Measurements from ENCODE around the gene PALLD. TPM values are rescaled to one million over a fixed set of nuclear protein-coding genes. Genes with fewer than 3 reads are reported as not detected.

PALLD gene
- total RNA-seq, 1 donor from 2014 or later, result 85.7 TPM

DNA sequence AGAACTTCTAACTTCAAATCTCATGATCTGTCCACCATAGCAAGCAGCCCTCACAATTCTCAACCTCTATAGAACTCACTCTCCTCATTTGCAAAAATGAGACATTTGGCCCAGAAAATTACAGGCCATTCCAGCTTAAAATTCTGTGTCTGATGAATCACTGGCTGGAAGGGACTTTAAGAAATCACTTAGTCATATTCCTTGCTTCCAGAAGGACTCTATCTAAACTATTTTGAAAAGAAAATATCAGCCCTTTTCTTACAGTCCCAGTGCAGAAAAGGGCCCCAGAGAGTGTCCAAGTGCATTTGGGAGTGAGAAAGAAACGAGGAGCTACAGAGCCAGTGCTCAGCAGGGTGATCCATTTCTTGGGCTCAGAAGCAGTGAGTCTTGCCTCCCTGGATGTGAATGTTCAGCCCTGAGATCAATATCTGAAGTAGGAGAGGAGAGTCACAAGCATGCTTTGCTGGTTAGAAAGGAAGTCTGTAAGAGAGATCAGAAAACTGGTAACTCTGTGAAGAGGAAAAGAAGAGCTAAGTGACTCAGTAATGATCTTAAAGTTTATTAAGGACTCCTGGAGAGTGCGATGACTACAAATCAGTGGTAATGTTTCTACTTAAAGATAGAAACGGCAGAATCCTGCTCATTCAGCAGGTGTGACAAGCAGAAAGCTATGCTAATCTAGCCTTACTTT, 139.8 kb downstream of the PALLD start:
- no peaks in the 10 kb centered on the region for H3K27me3 ChIP-seq
- DNase-seq (ENCODE audit: low spot score), result no peak
- H3K9me3 ChIP-seq (ENCODE audit: low read depth), result no peaks in the 10 kb centered on the region
- peaks cover 3% of the 10 kb centered on the region for H3K27me3 Mint-ChIP-seq (ENCODE audit: insufficient read depth, low read depth)
- no peaks in the 10 kb centered on the region for H4K20me1 ChIP-seq (ENCODE audit: low read depth)
- peaks cover 66% of the 10 kb centered on the region for H3K4me1 Mint-ChIP-seq
- H3F3A ChIP-seq (ENCODE audit: low read depth), result peaks cover 20% of the 10 kb centered on the region
- no peak overlapping the region for H3K9ac ChIP-seq
- peaks cover 17% of the 10 kb centered on the region for H3K36me3 Mint-ChIP-seq
- no peak overlapping the region for H3K4me3 ChIP-seq
- peak overlapping the region; percentile 26 for H3K27ac Mint-ChIP-seq
- TF ChIP-seq EZH2 (IDR thresholded peaks at IDR 0.05) (no peak), EZH2phosphoT487 (IDR thresholded peaks at IDR 0.05) (no peak)
- TF ChIP-seq, protein P1, sequence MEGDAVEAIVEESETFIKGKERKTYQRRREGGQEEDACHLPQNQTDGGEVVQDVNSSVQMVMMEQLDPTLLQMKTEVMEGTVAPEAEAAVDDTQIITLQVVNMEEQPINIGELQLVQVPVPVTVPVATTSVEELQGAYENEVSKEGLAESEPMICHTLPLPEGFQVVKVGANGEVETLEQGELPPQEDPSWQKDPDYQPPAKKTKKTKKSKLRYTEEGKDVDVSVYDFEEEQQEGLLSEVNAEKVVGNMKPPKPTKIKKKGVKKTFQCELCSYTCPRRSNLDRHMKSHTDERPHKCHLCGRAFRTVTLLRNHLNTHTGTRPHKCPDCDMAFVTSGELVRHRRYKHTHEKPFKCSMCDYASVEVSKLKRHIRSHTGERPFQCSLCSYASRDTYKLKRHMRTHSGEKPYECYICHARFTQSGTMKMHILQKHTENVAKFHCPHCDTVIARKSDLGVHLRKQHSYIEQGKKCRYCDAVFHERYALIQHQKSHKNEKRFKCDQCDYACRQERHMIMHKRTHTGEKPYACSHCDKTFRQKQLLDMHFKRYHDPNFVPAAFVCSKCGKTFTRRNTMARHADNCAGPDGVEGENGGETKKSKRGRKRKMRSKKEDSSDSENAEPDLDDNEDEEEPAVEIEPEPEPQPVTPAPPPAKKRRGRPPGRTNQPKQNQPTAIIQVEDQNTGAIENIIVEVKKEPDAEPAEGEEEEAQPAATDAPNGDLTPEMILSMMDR (IDR thresholded peaks at IDR 0.05), result no peak
- no peak overlapping the region for H3K4me2 ChIP-seq
- H2AFZ ChIP-seq (replicated peaks), result no peak overlapping the region
- peaks cover 38% of the 10 kb centered on the region for H3K4me1 ChIP-seq
- H3K9me3 Mint-ChIP-seq, result peaks cover 8% of the 10 kb centered on the region
- no peak overlapping the region for H3K27ac ChIP-seq
- H3K4me3 Mint-ChIP-seq, result no peak overlapping the region
- peaks cover 92% of the 10 kb centered on the region for H3K79me2 ChIP-seq (ENCODE audit: low read depth)
- H3K36me3 ChIP-seq, result no peaks in the 10 kb centered on the region

DNA sequence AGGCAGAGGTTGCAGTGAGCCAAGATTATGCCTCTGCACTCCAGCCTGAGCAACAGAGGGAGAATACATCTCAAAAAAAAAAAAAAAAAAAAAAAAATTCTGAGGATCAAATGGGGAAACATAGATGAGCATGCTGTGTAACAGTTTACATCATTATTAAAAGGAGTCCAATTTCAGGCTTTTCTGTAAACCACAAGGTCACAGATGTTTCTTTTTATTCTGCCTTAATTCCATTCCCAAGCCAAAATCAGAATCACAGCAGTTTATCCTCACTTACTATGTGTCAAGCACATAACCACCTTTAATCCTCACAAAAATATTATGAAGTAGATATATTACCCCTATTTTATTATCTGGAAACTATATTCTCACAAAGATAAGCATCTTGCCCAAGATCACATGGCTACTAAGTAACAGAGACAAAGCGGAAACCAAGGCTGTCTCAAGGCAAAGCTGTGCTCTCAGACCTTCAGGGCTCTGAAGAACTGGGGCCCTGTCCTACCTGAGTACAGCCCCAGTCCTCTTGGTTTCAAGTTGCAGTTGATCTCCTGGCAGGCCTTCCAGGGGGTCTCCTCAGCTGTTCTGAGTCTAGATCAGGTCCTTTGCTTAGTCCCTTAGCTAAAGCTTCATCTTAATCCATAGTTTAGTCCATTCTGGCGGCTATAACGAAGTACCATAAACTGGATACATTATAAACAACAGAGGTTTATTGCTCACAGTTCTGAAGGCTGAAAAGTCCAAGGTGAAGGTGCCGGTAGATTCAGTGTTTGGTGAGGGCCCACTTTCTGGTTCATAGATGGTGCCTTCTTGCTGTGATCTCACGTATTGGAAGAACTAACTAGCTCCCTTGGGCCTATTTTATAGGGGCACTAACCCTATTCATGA, 141.3 kb downstream of the PALLD start:
- no peak for DNase-seq (ENCODE audit: low spot score)
- no peak overlapping the region for H3K9ac ChIP-seq
- peaks cover 69% of the 10 kb centered on the region for H3K4me1 Mint-ChIP-seq
- H3K27me3 Mint-ChIP-seq (ENCODE audit: insufficient read depth, low read depth), result peaks cover 3% of the 10 kb centered on the region
- H3F3A ChIP-seq (ENCODE audit: low read depth), result peaks cover 6% of the 10 kb centered on the region
- H3K79me2 ChIP-seq (ENCODE audit: low read depth), result peaks cover 100% of the 10 kb centered on the region
- H3K27ac Mint-ChIP-seq, result peak overlapping the region; percentile 46
- no peak overlapping the region for H2AFZ ChIP-seq (replicated peaks)
- H3K4me3 Mint-ChIP-seq, result no peak overlapping the region
- H3K36me3 ChIP-seq, result no peaks in the 10 kb centered on the region
- no peak overlapping the region for H3K4me3 ChIP-seq
- no peaks in the 10 kb centered on the region for H4K20me1 ChIP-seq (ENCODE audit: low read depth)
- peaks cover 8% of the 10 kb centered on the region for H3K9me3 Mint-ChIP-seq
- H3K36me3 Mint-ChIP-seq, result peaks cover 17% of the 10 kb centered on the region
- H3K4me1 ChIP-seq, result peaks cover 40% of the 10 kb centered on the region
- TF ChIP-seq EZH2 (IDR thresholded peaks at IDR 0.05) (no peak), EZH2phosphoT487 (IDR thresholded peaks at IDR 0.05) (no peak)
- TF ChIP-seq, protein P1 (IDR thresholded peaks at IDR 0.05), result no peak
- no peak overlapping the region for H3K4me2 ChIP-seq
- no peaks in the 10 kb centered on the region for H3K9me3 ChIP-seq (ENCODE audit: low read depth)
- H3K27me3 ChIP-seq, result no peaks in the 10 kb centered on the region
- H3K27ac ChIP-seq, result no peak overlapping the region

DNA sequence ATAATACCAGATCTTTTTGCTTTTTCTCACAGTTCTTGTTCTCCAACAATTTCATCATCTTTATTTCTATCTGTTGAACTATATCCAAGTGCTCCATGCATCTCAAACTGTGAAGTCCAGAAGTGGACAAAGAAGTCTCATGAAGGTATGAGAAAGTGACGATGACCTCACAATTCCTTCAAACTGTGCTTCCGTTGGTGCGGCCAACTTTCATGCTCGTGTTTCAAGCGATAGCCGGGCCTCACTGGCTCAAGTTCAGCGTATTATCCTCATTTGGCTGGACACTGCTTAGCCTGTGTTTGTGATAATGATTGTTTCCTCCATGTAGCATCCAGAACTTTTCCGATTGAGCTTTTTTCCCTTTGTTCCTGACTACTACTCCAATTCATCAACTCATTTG, 143.1 kb downstream of the PALLD start:
- peak overlapping the region; percentile 5 for H3K27ac Mint-ChIP-seq
- H3K4me2 ChIP-seq, result no peak overlapping the region
- peaks cover 8% of the 10 kb centered on the region for H3K9me3 Mint-ChIP-seq

More for the DNA sequence above, 143.1 kb downstream of the PALLD start:
- Histone ChIP-seq H4K20me1 (ENCODE audit: low read depth) (no peaks in the 10 kb centered on the region), H3K4me1 (peaks cover 23% of the 10 kb centered on the region), H3K9me3 (ENCODE audit: low read depth) (no peaks in the 10 kb centered on the region), H3K79me2 (ENCODE audit: low read depth) (peaks cover 100% of the 10 kb centered on the region), H3K4me3 (no peak overlapping the region), H3K36me3 (no peaks in the 10 kb centered on the region), H3K9ac (no peak overlapping the region), H3F3A (ENCODE audit: low read depth) (no peaks in the 10 kb centered on the region), H3K27ac (no peak overlapping the region), H2AFZ (replicated peaks) (no peak overlapping the region), H3K27me3 (no peaks in the 10 kb centered on the region)
- TF ChIP-seq EZH2phosphoT487 (IDR thresholded peaks at IDR 0.05), result no peak
- TF ChIP-seq, protein P1 (IDR thresholded peaks at IDR 0.05), result no peak
- TF ChIP-seq EZH2 (IDR thresholded peaks at IDR 0.05), result no peak
- H3K4me3 Mint-ChIP-seq, result no peak overlapping the region
- H3K4me1 Mint-ChIP-seq, result peaks cover 58% of the 10 kb centered on the region
- DNase-seq (ENCODE audit: low spot score), result no peak
- H3K36me3 Mint-ChIP-seq, result peaks cover 21% of the 10 kb centered on the region
- peaks cover 3% of the 10 kb centered on the region for H3K27me3 Mint-ChIP-seq (ENCODE audit: insufficient read depth, low read depth)
